Keratinocyte (primary cell): ENCODE data around the gene TFF1.

ENCODE experiments used
- EZH2 ChIP-seq: IDR thresholded peaks from one replicate; pipeline ENCODE4 v1.6.1; 2012; ENCODE audit warnings: inconsistent platforms, mild to moderate bottlenecking, low read length, moderate library complexity
- TF ChIP-seq, protein P1 (sequence below), 3 experiments: IDR thresholded peaks in 1 of 3; conservative IDR thresholded peaks in 1 of 3; optimal IDR thresholded peaks in 1 of 3; 2 replicates in 2 of 3; 3 replicates in 1 of 3; pipeline versions ENCODE3 to v1.5.1; 2011; ENCODE audit warnings: low read length in 3 of 3, mild to moderate bottlenecking in 3 of 3, moderate library complexity in 2 of 3, control low read depth in 1 of 3, inconsistent platforms in 1 of 3; ENCODE audit not compliant: insufficient read depth in 2 of 3; ENCODE audit errors: extremely low read depth in 1 of 3

DNA sequence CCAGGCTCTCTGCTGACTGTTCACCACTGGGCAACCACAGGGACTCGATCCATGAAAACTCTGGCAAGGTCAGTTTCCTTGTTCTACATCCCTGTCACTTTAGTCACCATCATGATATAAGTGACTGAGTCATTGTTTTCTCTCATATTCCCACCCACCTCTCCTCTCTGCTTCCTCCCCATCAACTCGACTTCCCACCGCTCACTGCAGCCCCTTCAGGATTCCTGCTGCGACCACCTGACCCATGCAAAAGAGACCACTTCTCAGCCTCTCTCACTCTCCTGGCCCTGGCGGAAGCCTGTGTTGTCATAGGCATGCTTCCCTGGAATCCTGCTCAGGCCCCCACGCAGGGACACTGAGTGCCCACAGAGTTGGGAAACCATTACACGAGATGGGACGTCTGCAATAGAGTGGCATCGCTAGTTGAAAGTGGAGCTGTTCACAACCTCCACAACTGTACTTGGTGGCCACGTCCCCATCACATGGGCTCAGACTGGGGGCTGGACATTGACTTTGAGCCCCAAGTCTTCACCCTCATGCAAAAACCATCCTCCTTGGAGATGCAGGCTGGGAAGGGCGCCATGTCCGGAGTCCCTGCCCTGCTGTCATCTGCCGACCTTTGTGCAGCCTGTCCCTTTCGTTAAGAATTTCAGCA, 13.8 kb downstream of the TFF1 start:
- TF ChIP-seq EZH2, result no peak
- TF ChIP-seq, protein P1, sequence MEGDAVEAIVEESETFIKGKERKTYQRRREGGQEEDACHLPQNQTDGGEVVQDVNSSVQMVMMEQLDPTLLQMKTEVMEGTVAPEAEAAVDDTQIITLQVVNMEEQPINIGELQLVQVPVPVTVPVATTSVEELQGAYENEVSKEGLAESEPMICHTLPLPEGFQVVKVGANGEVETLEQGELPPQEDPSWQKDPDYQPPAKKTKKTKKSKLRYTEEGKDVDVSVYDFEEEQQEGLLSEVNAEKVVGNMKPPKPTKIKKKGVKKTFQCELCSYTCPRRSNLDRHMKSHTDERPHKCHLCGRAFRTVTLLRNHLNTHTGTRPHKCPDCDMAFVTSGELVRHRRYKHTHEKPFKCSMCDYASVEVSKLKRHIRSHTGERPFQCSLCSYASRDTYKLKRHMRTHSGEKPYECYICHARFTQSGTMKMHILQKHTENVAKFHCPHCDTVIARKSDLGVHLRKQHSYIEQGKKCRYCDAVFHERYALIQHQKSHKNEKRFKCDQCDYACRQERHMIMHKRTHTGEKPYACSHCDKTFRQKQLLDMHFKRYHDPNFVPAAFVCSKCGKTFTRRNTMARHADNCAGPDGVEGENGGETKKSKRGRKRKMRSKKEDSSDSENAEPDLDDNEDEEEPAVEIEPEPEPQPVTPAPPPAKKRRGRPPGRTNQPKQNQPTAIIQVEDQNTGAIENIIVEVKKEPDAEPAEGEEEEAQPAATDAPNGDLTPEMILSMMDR (optimal IDR thresholded peaks at IDR 0.05 in 1 of 3, IDR thresholded peaks at IDR 0.05 in 1 of 3, conservative IDR thresholded peaks at IDR 0.05 in 1 of 3; ENCODE audit: extremely low read depth in 1 of 3, insufficient read depth in 2 of 3, low read length in 3 of 3), result no peak
